KMS-11 (cell line): ENCODE results near the gene SPART.

Experiments
- H2AFZ ChIP-seq: fragments of 200-600 bp; sonication (generic); 2 replicates; pipeline ENCODE4 v1.6.1; 2016; ENCODE audit warnings: antibody characterized with exemption, mixed run types, low read depth
- H3K27ac ChIP-seq: fragments of 200-600 bp; sonication (generic); 2 replicates; pipeline ENCODE4 v1.6.1; 2016; ENCODE audit warnings: mild to moderate bottlenecking, mixed run types
- H3K27me3 ChIP-seq: fragments of 200-600 bp; sonication (generic); 2 replicates; pipeline ENCODE4 v1.6.1; 2017; ENCODE audit warnings: mild to moderate bottlenecking, low read depth, mixed run types, moderate library complexity; ENCODE audit not compliant: insufficient read depth
- H3K36me3 ChIP-seq: fragments of 200-600 bp; sonication (generic); 2 replicates; pipeline ENCODE4 v1.6.1; 2017; ENCODE audit warnings: mild to moderate bottlenecking, mixed run types; ENCODE audit not compliant: insufficient read depth
- H3K4me1 ChIP-seq: fragments of 200-600 bp; sonication (generic); 2 replicates; pipeline ENCODE4 v1.6.1; 2016; ENCODE audit warnings: mild to moderate bottlenecking, low read depth, mixed run types; ENCODE audit not compliant: poor library complexity, severe bottlenecking
- H3K4me2 ChIP-seq: fragments of 200-600 bp; sonication (generic); 2 replicates; pipeline ENCODE4 v1.7.0; 2016; ENCODE audit warnings: mild to moderate bottlenecking, mixed run types
- H3K4me3 ChIP-seq: fragments of 200-600 bp; sonication (generic); IDR thresholded peaks from 2 replicates; pipeline ENCODE4 v1.6.1; 2017; ENCODE audit warnings: low read depth, low read length, mixed read lengths; ENCODE audit not compliant: insufficient read depth
- H3K79me2 ChIP-seq: fragments of 200-600 bp; sonication (generic); 2 replicates; pipeline ENCODE4 v1.6.1; 2016; ENCODE audit warnings: low read depth, mixed run types; ENCODE audit not compliant: insufficient read depth
- H3K9ac ChIP-seq: fragments of 200-600 bp; sonication (generic); 2 replicates; pipeline ENCODE4 v1.6.1; 2016; ENCODE audit warnings: mild to moderate bottlenecking, mixed run types
- H4K20me1 ChIP-seq: fragments of 200-600 bp; sonication (generic); 2 replicates; pipeline ENCODE4 v1.6.1; 2016; ENCODE audit warnings: mild to moderate bottlenecking, mixed run types; ENCODE audit not compliant: insufficient read depth
- TF ChIP-seq, protein P1 (sequence below): fragments of 200-600 bp; sonication (generic); conservative IDR thresholded peaks from 2 replicates; pipeline ENCODE4 v1.6.1; 2017; ENCODE audit warnings: low read depth, mild to moderate bottlenecking, antibody characterized with exemption, low read length, moderate library complexity, mixed read lengths

Gene SPART

DNA sequence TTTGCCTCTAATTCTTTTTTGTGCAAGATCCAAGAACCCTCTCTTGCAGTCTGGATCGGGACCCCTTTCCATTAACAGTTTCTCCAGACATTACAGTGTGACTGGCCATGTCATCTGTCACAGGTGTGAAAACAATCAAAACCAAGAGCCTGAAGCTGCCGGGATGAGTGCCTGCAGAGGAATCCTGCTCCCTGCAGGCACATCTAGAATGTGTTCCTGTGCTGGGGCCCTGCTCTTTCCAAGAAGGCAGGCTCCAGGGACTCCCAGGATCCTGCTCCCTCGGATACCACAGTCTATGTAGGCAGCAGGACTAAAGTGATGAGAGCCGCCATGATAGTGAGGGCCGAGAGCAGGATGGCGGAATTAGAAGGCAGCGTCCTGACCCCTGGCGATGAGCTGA, 87.4 kb downstream of the SPART start:
- TF ChIP-seq, protein P1, sequence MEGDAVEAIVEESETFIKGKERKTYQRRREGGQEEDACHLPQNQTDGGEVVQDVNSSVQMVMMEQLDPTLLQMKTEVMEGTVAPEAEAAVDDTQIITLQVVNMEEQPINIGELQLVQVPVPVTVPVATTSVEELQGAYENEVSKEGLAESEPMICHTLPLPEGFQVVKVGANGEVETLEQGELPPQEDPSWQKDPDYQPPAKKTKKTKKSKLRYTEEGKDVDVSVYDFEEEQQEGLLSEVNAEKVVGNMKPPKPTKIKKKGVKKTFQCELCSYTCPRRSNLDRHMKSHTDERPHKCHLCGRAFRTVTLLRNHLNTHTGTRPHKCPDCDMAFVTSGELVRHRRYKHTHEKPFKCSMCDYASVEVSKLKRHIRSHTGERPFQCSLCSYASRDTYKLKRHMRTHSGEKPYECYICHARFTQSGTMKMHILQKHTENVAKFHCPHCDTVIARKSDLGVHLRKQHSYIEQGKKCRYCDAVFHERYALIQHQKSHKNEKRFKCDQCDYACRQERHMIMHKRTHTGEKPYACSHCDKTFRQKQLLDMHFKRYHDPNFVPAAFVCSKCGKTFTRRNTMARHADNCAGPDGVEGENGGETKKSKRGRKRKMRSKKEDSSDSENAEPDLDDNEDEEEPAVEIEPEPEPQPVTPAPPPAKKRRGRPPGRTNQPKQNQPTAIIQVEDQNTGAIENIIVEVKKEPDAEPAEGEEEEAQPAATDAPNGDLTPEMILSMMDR = no peak
- no peak overlapping the region for H3K9ac ChIP-seq
- no peak overlapping the region for H3K4me3 ChIP-seq
- no peak overlapping the region for H2AFZ ChIP-seq
- no peak overlapping the region for H3K27ac ChIP-seq
- no peaks in the 10 kb centered on the region for H3K27me3 ChIP-seq
- H3K36me3 ChIP-seq = no peaks in the 10 kb centered on the region
- H3K4me1 ChIP-seq = no peaks in the 10 kb centered on the region
- H3K79me2 ChIP-seq = no peaks in the 10 kb centered on the region
- no peak overlapping the region for H3K4me2 ChIP-seq
- no peaks in the 10 kb centered on the region for H4K20me1 ChIP-seq
